Neural crest cell (in vitro differentiated cells): Measurements from ENCODE around the gene ZNF385B. TPM values are rescaled to one million over a fixed set of nuclear protein-coding genes. Genes with fewer than 3 reads are reported as not detected.

Experiments
- DNase-seq: peaks from one replicate; pipeline ENCODE4 v3.0.0; 2021; ENCODE audit warnings: low read depth, mixed read lengths, low spot score
- H3K27ac Mint-ChIP-seq: one replicate; pipeline ENCODE4 v1.8.0; 2021; ENCODE audit warnings: mild to moderate bottlenecking, mixed read lengths; ENCODE audit not compliant: unreplicated experiment
- H3K27me3 Mint-ChIP-seq: 2 replicates; pipeline ENCODE4 v1.8.0; 2021; ENCODE audit warnings: low read depth, mild to moderate bottlenecking, mixed read lengths
- H3K36me3 Mint-ChIP-seq: 2 replicates; pipeline ENCODE4 v1.8.0; 2021; ENCODE audit warnings: low read depth, mild to moderate bottlenecking, mixed read lengths
- H3K4me1 Mint-ChIP-seq: 2 replicates; pipeline ENCODE4 v1.8.0; 2021; ENCODE audit warnings: mixed read lengths
- H3K4me3 Mint-ChIP-seq: one replicate; pipeline ENCODE4 v1.8.0; 2021; ENCODE audit warnings: mild to moderate bottlenecking, mixed read lengths
- H3K9me3 Mint-ChIP-seq: 2 replicates; pipeline ENCODE4 v1.8.0; 2021; ENCODE audit warnings: mixed read lengths
- CTCF ChIP-seq: fragments of 200-600 bp; sonication (generic); conservative IDR thresholded peaks from 2 replicates; pipeline ENCODE4 v1.5.0; 2021; ENCODE audit warnings: antibody characterized with exemption, mild to moderate bottlenecking
- total RNA-seq: library from RNA; stranded (reverse); gene quantifications from 2 replicates; pipeline ENCODE4 v1.2.1, GENCODE V29; 2021

ZNF385B gene
- total RNA-seq, 1 donor from 2014 or later, result 2.1 TPM

GRCh38 chr2:179572544-179572943 is 288.9 kb downstream of the ZNF385B start:
- Mint-ChIP-seq H3K9me3 (peaks cover 4% of the 10 kb centered on the region), H3K27ac (no peak overlapping the region), H3K4me3 (no peak overlapping the region), H3K4me1 (no peaks in the 10 kb centered on the region), H3K27me3 (no peaks in the 10 kb centered on the region), H3K36me3 (no peaks in the 10 kb centered on the region)
- TF ChIP-seq CTCF, result no peak
- DNase-seq, result no peak

- no peak overlapping the region for H3K4me3 Mint-ChIP-seq
- H3K9me3 Mint-ChIP-seq, result peaks cover 4% of the 10 kb centered on the region
- no peak for TF ChIP-seq CTCF
- no peaks in the 10 kb centered on the region for H3K27me3 Mint-ChIP-seq
- DNase-seq, result no peak
- H3K36me3 Mint-ChIP-seq, result no peaks in the 10 kb centered on the region
- H3K27ac Mint-ChIP-seq, result no peak overlapping the region
- no peaks in the 10 kb centered on the region for H3K4me1 Mint-ChIP-seq
These were observed 289.7 kb downstream of the ZNF385B start for GRCh38 chr2:179571721-179572120.

- Mint-ChIP-seq H3K4me1 (no peaks in the 10 kb centered on the region), H3K9me3 (peaks cover 4% of the 10 kb centered on the region), H3K27me3 (no peaks in the 10 kb centered on the region), H3K36me3 (no peaks in the 10 kb centered on the region), H3K27ac (no peak overlapping the region), H3K4me3 (no peak overlapping the region)
- DNase-seq, result no peak
- no peak for TF ChIP-seq CTCF
These were observed 290.2 kb downstream of the ZNF385B start for GRCh38 chr2:179571252-179571651.

- Mint-ChIP-seq H3K4me3 (no peak overlapping the region), H3K27me3 (no peaks in the 10 kb centered on the region), H3K4me1 (no peaks in the 10 kb centered on the region), H3K9me3 (peaks cover 4% of the 10 kb centered on the region), H3K27ac (no peak overlapping the region), H3K36me3 (no peaks in the 10 kb centered on the region)
- DNase-seq, result no peak
- no peak for TF ChIP-seq CTCF
These were observed 291.6 kb downstream of the ZNF385B start for GRCh38 chr2:179569831-179570233.

GRCh38 chr2:179565807-179566206 is 295.6 kb downstream of the ZNF385B start:
- Mint-ChIP-seq H3K27me3 (no peaks in the 10 kb centered on the region), H3K4me1 (peaks cover 13% of the 10 kb centered on the region)
- DNase-seq, result no peak

More at GRCh38 chr2:179565807-179566206, 295.6 kb downstream of the ZNF385B start:
- H3K4me3 Mint-ChIP-seq, result no peak overlapping the region
- no peaks in the 10 kb centered on the region for H3K36me3 Mint-ChIP-seq
- TF ChIP-seq CTCF, result no peak
- H3K9me3 Mint-ChIP-seq, result no peaks in the 10 kb centered on the region
- H3K27ac Mint-ChIP-seq, result no peak overlapping the region
